CMK (cell line): ENCODE results near the gene WDR86.

Experiments used
- DNase-seq: peaks from one replicate; pipeline ENCODE4 v3.0.0-alpha.2; 2010; ENCODE audit warnings: low read depth

The WDR86 gene

GRCh38 chr7:151406051-151406875, 3.6 kb downstream of the WDR86 start:
- no peak for DNase-seq

- DNase-seq: no peak
Measured at GRCh38 chr7:151405588-151405987, 4.2 kb downstream of the WDR86 start.

DNA sequence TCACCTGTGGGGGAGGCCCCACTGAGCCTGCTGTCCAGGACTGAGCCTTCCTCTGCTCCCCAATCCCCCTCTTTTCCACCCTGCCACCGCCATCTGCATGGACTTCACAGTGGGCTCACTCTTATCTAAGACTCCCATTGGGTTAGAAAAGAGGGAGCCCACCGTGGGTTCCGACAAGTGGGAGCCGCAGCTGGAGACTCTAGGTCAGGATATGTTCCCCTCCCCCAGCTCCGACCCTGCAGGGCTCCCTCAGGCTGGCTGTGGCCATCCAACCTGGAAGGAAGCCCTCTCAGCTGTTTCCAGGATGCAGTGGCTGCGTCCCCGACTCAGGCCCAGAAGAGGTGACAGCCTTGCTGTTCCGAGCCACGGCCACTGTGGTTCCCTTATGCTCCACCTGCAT, 4.8 kb downstream of the WDR86 start:
- no peak for DNase-seq

DNA sequence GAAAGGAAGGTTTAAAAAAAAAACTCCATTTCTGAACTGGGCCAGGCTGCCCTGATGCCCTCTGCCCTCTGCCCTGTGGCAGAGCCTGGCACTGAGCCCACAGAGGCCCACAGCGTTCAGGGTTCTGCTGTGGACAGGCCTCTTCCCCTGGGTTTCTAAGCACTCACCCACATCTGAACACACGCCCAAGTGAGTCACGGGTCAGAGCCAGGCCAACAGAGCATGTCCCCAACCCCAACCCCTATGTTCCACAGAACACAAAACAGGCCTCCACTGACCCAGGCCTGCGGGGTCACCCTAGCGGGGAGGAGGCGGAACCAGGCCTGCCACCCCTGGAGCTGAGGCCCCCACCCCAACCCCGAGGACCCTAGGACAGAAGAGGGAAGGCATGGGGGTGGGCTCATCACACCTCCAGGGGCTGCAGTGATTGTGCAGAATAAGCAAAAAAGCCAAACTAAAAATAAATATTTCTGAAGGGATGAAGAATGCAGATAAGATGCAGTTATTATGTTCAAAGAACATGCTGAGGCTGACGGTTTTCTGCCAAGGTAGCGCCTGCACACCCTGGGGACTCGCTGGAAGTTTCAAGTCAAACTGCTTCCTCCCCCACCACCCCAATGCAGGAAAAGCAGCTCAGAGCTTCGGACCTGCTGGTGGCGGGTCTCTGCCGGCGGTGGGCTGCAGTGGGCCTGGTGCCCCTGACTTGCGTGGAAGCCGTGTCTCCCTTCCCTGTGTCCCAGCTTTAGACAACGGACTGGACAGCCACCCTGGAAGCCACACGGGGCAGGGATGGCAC, 5.4 kb downstream of the WDR86 start:
- DNase-seq: no peak

DNA sequence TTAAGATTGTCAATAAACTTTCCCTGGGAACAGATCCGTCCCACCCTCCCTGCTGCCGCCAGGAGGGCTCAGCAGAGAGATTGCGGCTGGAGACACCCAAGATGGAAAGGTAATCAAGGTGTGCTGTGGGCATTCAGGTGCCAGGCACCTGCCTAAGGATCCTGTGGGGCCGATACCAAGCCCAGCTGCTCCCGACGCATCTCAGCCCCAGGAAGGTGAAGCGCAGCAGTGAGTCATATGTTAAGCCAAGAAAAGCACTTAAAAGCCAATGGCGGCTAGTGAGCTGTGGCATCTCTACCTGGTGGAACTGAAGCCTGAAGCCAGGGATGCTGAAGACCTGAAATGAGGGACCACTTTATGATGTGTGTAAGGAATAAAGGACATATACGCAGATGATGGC, 6.1 kb downstream of the WDR86 start:
- DNase-seq: no peak

DNA sequence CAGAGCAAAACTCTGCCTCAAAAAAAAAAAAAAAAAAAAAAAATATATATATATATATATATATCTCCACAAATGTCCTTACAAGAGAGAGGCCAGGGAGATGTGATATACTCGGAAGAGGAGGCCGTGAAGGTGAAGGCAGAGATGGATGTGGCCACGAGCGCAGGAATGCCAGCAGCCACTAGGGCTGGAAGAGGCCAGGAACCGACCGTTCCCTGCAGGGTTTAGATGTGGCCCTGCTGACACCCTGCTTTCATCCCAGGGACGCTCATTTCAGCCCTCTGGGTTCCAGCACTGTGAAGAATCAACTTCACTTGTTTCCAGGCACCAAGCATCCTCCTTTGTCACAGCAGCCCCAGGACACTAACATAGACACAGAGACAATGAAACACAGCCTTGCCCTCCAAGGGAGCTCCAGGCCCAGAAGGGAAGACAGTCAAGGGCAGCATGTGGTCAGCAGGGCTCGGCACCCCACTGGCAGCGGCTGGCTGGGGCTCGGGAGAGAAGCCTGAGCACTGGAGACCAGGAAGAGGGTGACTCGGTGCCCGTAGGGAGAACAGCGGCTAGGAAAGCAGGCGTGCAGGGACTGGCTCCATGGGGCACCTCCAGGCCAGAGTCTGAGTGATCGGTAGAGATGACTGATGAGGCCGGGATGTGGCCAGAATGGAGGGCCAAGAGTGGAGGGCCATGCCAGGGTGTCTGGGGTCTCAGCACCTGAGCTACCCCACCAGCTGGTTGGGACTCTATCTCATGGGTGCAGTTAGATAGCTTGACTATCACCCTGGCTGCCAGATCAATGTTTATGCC, 7.6 kb downstream of the WDR86 start:
- DNase-seq: no peak

GRCh38 chr7:151400626-151401315, 9.1 kb downstream of the WDR86 start:
- no peak for DNase-seq

DNA sequence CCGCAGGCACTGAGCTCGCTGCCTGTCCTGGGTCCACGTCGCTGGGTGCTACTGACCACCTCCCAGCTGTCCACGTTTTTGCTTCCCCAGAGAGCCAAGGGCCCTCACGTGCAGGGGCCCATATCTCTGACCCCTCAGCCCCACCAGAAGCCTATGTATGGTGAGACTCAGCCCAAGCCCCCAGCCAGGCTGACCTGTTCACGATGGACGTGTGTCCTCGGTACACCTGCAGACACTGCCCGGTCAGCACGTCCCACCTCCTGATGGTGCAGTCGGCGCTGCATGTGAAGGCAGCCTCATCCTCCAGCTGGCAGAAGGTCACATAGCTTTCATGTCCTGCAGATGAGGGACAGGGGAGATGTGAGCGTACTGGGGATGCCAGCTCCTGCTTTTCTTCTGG, 9.9 kb downstream of the WDR86 start:
- no peak for DNase-seq

GRCh38 chr7:151399305-151399601, 10.6 kb downstream of the WDR86 start:
- DNase-seq: no peak

GRCh38 chr7:151398446-151399304, 11.2 kb downstream of the WDR86 start:
- DNase-seq: no peak

DNA sequence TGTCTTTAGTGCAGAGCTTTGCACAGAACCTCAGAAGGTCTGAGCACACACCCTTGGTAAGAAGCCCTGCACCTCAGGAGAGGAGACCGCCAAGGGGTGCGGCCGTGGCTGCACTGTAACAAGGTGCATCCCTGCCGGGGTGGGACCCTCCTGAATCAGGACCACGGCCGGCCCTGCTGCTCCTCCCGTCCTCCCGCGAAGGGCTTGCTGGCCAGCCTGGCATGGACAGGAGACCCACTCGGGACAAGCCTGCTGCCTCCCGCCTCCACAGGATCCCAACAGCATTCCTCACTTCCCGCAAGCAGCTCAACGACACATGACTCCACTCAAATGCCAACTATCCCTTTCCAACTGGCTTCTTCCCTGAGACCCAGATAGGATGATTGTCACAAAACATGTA, 12.8 kb downstream of the WDR86 start:
- DNase-seq: no peak

DNA sequence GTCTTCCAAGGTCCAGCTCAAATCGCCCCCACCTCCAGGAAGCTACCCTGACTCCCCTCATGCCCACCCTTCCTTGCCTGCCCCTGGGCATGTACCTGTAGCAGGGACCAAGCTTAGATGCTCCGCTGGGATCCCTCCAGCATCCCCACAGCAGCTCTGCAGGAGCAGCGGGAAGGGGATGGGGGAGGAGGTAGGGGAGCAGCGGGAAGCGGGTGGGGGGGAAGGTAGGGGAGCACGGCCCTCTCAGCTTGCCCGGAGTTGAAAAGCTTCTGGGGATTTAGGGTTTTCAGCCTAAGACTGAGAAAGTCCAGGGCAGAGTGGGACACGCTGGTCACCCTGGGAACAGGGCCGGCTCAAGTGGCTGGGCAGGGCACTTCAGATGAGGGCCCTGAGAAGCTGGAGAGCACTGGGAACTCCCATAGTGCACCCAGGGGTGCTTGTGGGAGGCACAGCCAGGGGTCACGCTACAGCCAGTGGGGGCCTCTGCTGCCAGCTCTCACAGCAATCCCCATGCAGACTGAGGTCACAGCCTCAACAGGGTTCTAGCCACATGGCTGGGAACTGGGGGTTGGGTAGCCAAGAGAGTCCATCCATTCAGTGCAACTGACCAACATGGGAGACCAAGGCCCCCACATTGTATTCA, 13.4 kb downstream of the WDR86 start:
- DNase-seq: no peak

- no peak for DNase-seq
Measured at GRCh38 chr7:151395036-151395367, 14.8 kb downstream of the WDR86 start.

- DNase-seq: no peak
Measured at GRCh38 chr7:151394076-151395035, 15.5 kb downstream of the WDR86 start.

- DNase-seq: no peak
Measured at GRCh38 chr7:151393031-151393977, 16.5 kb downstream of the WDR86 start.

DNA sequence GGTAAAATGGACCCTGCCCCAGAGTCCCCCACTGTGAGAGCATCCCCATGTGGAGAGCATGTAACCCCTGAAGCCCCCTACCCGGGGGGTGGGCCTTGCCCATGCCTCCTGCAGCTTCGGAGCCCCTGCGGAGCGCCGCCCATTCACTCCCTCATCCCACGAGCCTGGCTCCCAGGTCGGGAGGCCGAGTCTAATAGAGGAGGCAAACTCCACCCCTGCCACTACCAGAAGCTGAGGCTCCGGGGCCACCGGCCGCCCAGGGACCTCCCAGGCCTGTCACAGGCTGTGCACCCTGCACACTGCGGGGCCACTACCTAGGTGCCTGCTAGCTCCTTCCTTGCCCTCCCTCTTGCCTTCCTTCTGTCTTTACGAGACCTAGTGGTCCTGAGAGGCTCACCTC, 17.4 kb downstream of the WDR86 start:
- DNase-seq: no peak

- no peak for DNase-seq
Measured at GRCh38 chr7:151392002-151392401, 17.8 kb downstream of the WDR86 start.

DNA sequence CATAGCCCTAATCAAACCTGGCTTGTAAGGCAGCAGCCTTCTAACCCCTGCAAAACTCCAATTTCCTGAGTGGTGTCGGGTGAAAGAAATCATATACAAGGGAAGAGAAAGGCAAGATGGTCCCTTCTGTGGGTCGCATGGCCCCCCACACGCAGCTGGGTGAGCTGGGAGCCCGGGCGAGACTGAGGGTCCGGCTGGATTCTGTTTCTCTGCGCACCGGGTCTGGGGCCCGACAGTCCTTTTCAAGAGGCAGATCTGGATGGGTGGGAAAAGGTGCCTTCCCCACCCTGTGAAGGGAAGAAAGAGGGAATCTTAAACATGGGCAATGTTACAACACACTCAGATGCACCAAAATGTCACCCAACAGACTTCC, 18.5 kb downstream of the WDR86 start:
- no peak for DNase-seq
